Heart right ventricle (tissue), 16 donors: Measurements from ENCODE around the gene USP50. TPM values are rescaled to one million over a fixed set of nuclear protein-coding genes. Genes with fewer than 3 reads are reported as not detected.
"Not testable (repeated sequence)": the region's sequence is repeated elsewhere in the genome, so short reads cannot be mapped to it uniquely, and the experiment has no call there.

Experiments used
- ATAC-seq, 8 donors: fragments of 200-7000 bp; cut with Tn5 transposase; one replicate each; pipeline ENCODE4 v1.9.1; 2020; ENCODE audit warnings: mild to moderate bottlenecking in 8 of 8, moderate library complexity in 8 of 8, moderate number of reproducible peaks in 1 of 8
- DNase-seq, 2 donors: peaks; one replicate each; pipeline ENCODE4 v3.0.0-alpha.2; 2020
- H3K27ac ChIP-seq, 10 donors: fragments of 200-600 bp; sonication (generic) in 2 of 10; one replicate each; pipeline versions ENCODE4 v1.5.0 to v1.8.0; 2020 to 2022; ENCODE audit warnings: mild to moderate bottlenecking in 3 of 10
- H3K27me3 ChIP-seq, 7 donors: fragments of 200-600 bp; one replicate each; pipeline ENCODE4 v1.8.0; 2021 to 2022; ENCODE audit warnings: mild to moderate bottlenecking in 2 of 7
- H3K36me3 ChIP-seq, 9 donors: fragments of 200-600 bp; sonication (generic) in 1 of 9; one replicate each; pipeline versions ENCODE4 v1.5.0 to v1.8.0; 2020 to 2022; ENCODE audit warnings: mild to moderate bottlenecking in 2 of 9
- H3K4me1 ChIP-seq, 9 donors: fragments of 200-600 bp; sonication (generic) in 1 of 9; one replicate each; pipeline versions ENCODE4 v1.5.0 to v1.8.0; 2020 to 2022; ENCODE audit warnings: mild to moderate bottlenecking in 4 of 9
- H3K4me3 ChIP-seq, 10 donors: fragments of 200-600 bp; sonication (generic) in 2 of 10; one replicate each; pipeline versions ENCODE4 v1.5.0 to v1.8.0; 2020 to 2022; ENCODE audit warnings: mild to moderate bottlenecking in 7 of 10, moderate library complexity in 2 of 10
- H3K9me3 ChIP-seq, 11 donors: fragments of 200-600 bp in 10 of 11; sonication (generic) in 2 of 11; one replicate each; pipeline versions ENCODE4 v1.5.0 to v1.8.0; 2013 to 2022; ENCODE audit warnings: mild to moderate bottlenecking in 2 of 11, control low read depth in 1 of 11, moderate library complexity in 1 of 11
- CTCF ChIP-seq, 9 donors: fragments of 200-600 bp; sonication (generic) in 2 of 9; IDR thresholded peaks; one replicate each; pipeline versions ENCODE4 v1.5.0 to v1.8.0; 2021 to 2022; ENCODE audit warnings: antibody characterized with exemption in 9 of 9, mild to moderate bottlenecking in 5 of 9, moderate library complexity in 1 of 9
- WGBS, 2 donors: extraction: QIAGEN DNeasy Blood & Tissue Kit; methylation state at CpG; one replicate each; pipeline ENCODE4 v1.1.7; 2013; ENCODE audit warnings: inconsistent platforms in 1 of 2; 5-methylcytosine and 5-hydroxymethylcytosine counted together
- intact Hi-C, 10 donors: fragments of 100-400 bp; cut with DNase I; formaldehyde crosslinking; loops; one replicate each; pipeline versions ENCODE4 v1.11.1 to v1.14.2; 2022
- polyA plus RNA-seq, 2 donors: library from polyadenylated mRNA; stranded (reverse); fragments of 200-250 nt; gene quantifications; one replicate each; pipeline ENCODE4 v1.2.3, GENCODE V29; 2013
- total RNA-seq, 10 donors: library from RNA; stranded (reverse); fragmentation: NEBNext Ultra II Directional in 3 of 10; extraction: Animal tissue kit (Norgen Biotek cat#: 25700) in 3 of 10; gene quantifications; one replicate each; pipeline versions ENCODE4 v1.2.1 to v1.2.4, GENCODE V29; 2021 to 2023
- donor health status: Arrhythmogenic right ventricular cardiomyopathy.
- donor health status: ischemic (EF 13 %, LVEDD 7.1; RV severe dilation, severe dysfunction).
- donor health status: healthy with polysubstance abuse.
- donor health status: DM: no; HTN: yes; CAD: no.
- donor health status: DM: no; HTN: no; CAD: no.
- donor health status: ischemic (EF 25% LVEDD 6.9; RV normal size, moderate dysfunction).
- donor health status: ischemic (EF 25% LVEDD 5.7; RV mildly dilated, moderate dysfunction).
- donor health status: healthy.
- donor health status: DM: yes; HTN: yes; CAD: no.
- donor health status: Ischemic cardiomyopathy.
- donor health status: ischemic (EF 35%, LVEDD 5.7; RV mildly dilated, moderate dysfunction).
- donor health status: nonischemic (EF 11% LVEDD 7.7; RV severe dilation, severe dysfunction).
- donor health status: DM: yes; HTN: yes; CAD: no.
- donor health status: PGD.
- donor health status: ischemic (EF 29% LVEDD 5.4; RV normal size, mild dysfunction).
- donor health status: nonischemic (EF 23%, LVEDD 6.1; RV moderate dilation, normal function).

Gene USP50
- total and polyA plus RNA-seq, 12 donors: 0.23 to 1.2 (median 0.57) TPM; not detected in 5

GRCh38 chr15:50577492-50577891 is 31.0 kb upstream of the USP50 start:
- ATAC-seq: no peak
- Histone ChIP-seq H3K4me1 (peaks cover 0 to 17% (median 0%) of the 10 kb centered on the region in 9 donors), H3K9me3 (no peaks in the 10 kb centered on the region), H3K27me3 (no peaks in the 10 kb centered on the region), H3K36me3 (peaks cover 0 to 100% (median 52%) of the 10 kb centered on the region in 9 donors), H3K27ac (no peak overlapping the region), H3K4me3 (no peak overlapping the region)
- WGBS, 2 donors: 91 to 97% methylated on average over 2 of the region's 2 CpGs
- no peak for TF ChIP-seq CTCF (IDR thresholded peaks at IDR 0.05)
- DNase-seq: no peak
- intact Hi-C loops: loop anchor here in 1 of 10 donors (10.0 kb wide), 1 partner anchor 47 kb away; no protein-coding TSS in a partner anchor

GRCh38 chr15:50576166-50576565 is 29.7 kb upstream of the USP50 start:
- no peak for ATAC-seq
- no peaks in the 10 kb centered on the region for H3K9me3 ChIP-seq
- no peaks in the 10 kb centered on the region for H3K27me3 ChIP-seq
- WGBS, 2 donors: 95 to 97% methylated on average over 1 of the region's 1 CpG
- H3K4me3 ChIP-seq: no peak overlapping the region
- peaks cover 0 to 100% (median 52%) of the 10 kb centered on the region in 9 donors for H3K36me3 ChIP-seq
- H3K27ac ChIP-seq: no peak overlapping the region
- no peak for DNase-seq
- peaks cover 0 to 17% (median 0%) of the 10 kb centered on the region in 9 donors for H3K4me1 ChIP-seq
- intact Hi-C loops: loop anchor here in 1 of 10 donors (10.0 kb wide), 1 partner anchor 49 kb away; no protein-coding TSS in a partner anchor
- no peak for TF ChIP-seq CTCF (IDR thresholded peaks at IDR 0.05)

GRCh38 chr15:50573842-50574241 is 27.4 kb upstream of the USP50 start:
- peak overlapping the region in 1 of 10 donors; percentile 43 for H3K27ac ChIP-seq
- not testable (repeated sequence) for H3K27me3 ChIP-seq, H3K4me3 ChIP-seq, ATAC-seq, DNase-seq, H3K9me3 ChIP-seq
- peaks cover 0 to 17% (median 0%) of the 10 kb centered on the region in 9 donors for H3K4me1 ChIP-seq
- peaks cover 0 to 100% (median 61%) of the 10 kb centered on the region in 9 donors for H3K36me3 ChIP-seq
- 95% methylated on average over 5 of the region's 5 CpGs for WGBS, 2 donors
- intact Hi-C loops: loop anchor here in 2 of 10 donors (5.0 to 10.0 kb wide), 3 partner anchors 33 to 72 kb away; no protein-coding TSS in a partner anchor

GRCh38 chr15:50563756-50564155 is 17.3 kb upstream of the USP50 start:
- no peaks in the 10 kb centered on the region for H3K4me1 ChIP-seq
- ATAC-seq: no peak
- DNase-seq: no peak
- no peak overlapping the region for H3K27ac ChIP-seq
- no peak overlapping the region for H3K4me3 ChIP-seq
- peaks cover 0 to 100% (median 42%) of the 10 kb centered on the region in 9 donors for H3K36me3 ChIP-seq
- intact Hi-C loops: no loop called here
- H3K27me3 ChIP-seq: no peaks in the 10 kb centered on the region
- no peaks in the 10 kb centered on the region for H3K9me3 ChIP-seq
- TF ChIP-seq CTCF (IDR thresholded peaks at IDR 0.05): no peak
- 94 to 98% methylated on average over 4 of the region's 4 CpGs for WGBS, 2 donors
